ENCODE measurements around the gene EPHA7. TPM values are rescaled to one million over a fixed set of nuclear protein-coding genes. Genes with fewer than 3 reads are reported as not detected.

Gene EPHA7
- total RNA-seq, 1 experiment from 2014 or later: not detected

DNA sequence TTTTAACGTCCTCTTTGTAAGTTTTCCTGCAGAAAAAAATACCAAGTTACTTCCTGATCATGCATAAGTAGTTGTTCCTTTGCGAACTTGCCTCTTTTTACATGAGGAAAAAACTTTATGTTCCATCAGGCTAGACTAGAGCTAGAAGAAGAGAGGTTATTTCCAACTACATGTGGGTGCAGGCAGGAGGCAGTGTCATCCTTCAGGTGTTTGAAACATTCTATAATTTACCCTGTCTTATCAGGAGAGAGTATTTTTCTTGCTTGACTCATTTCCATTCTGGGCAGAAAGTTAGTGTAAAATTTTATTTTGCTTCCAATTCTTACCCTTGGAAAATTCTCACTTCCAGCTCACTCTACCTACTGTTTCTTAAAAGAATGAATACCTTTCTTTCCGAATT lies 28.5 kb upstream of the EPHA7 start:
- BruUV-seq (replicated peaks): no TSS peak

DNA sequence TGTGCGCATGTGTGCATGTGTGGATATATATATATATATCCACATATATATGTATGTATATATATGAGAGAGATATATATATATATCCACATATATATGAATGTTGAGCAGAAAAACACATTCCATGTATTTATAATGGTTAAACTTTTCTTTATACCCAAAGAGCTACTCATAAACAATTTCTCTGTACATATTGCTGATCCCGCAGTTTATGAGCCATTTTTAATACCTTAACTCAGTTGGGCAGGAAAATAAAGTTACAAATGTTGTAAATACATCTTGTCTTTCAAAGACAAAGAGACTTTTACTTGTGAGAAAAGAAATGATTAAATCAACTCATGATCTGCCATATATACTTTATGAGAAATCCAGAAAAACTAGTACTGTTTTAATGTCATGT lies 18.1 kb upstream of the EPHA7 start:
- intact Hi-C loops (cut with micrococcal nuclease): no loop called here
- no TSS peak for BruUV-seq (replicated peaks)
- ChIA-PET CTCF (no interaction called here), POLR2A (no interaction called here)
- Mint-ChIP-seq H3K4me1 (ENCODE audit: insufficient read depth, unreplicated experiment) (no peaks in the 10 kb centered on the region), H3K27me3 (ENCODE audit: insufficient read depth, unreplicated experiment) (peaks cover 33% of the 10 kb centered on the region), H3K27ac (ENCODE audit: low read depth, unreplicated experiment) (no peak overlapping the region), H3K9me3 (ENCODE audit: unreplicated experiment) (peaks cover 7% of the 10 kb centered on the region), H3K36me3 (ENCODE audit: insufficient read depth, unreplicated experiment) (no peaks in the 10 kb centered on the region), H3K4me3 (ENCODE audit: unreplicated experiment) (no peak overlapping the region)
- no peak for DNase-seq (ENCODE audit: unreplicated experiment)
- TF ChIP-seq, protein P1, sequence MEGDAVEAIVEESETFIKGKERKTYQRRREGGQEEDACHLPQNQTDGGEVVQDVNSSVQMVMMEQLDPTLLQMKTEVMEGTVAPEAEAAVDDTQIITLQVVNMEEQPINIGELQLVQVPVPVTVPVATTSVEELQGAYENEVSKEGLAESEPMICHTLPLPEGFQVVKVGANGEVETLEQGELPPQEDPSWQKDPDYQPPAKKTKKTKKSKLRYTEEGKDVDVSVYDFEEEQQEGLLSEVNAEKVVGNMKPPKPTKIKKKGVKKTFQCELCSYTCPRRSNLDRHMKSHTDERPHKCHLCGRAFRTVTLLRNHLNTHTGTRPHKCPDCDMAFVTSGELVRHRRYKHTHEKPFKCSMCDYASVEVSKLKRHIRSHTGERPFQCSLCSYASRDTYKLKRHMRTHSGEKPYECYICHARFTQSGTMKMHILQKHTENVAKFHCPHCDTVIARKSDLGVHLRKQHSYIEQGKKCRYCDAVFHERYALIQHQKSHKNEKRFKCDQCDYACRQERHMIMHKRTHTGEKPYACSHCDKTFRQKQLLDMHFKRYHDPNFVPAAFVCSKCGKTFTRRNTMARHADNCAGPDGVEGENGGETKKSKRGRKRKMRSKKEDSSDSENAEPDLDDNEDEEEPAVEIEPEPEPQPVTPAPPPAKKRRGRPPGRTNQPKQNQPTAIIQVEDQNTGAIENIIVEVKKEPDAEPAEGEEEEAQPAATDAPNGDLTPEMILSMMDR (IDR thresholded peaks at IDR 0.05; ENCODE audit: unreplicated experiment): no peak

More for the DNA sequence above, 28.5 kb upstream of the EPHA7 start:
- TF ChIP-seq, protein P1 (IDR thresholded peaks at IDR 0.05; ENCODE audit: unreplicated experiment): no peak
- intact Hi-C loops (cut with micrococcal nuclease): no loop called here
- ChIA-PET POLR2A (no interaction called here), CTCF (no interaction called here)
- no peak overlapping the region for H3K4me3 Mint-ChIP-seq (ENCODE audit: unreplicated experiment)
- DNase-seq (ENCODE audit: unreplicated experiment): no peak
- H3K27me3 Mint-ChIP-seq (ENCODE audit: insufficient read depth, unreplicated experiment): peaks cover 60% of the 10 kb centered on the region
- H3K4me1 Mint-ChIP-seq (ENCODE audit: insufficient read depth, unreplicated experiment): no peaks in the 10 kb centered on the region
- H3K9me3 Mint-ChIP-seq (ENCODE audit: unreplicated experiment): no peaks in the 10 kb centered on the region
- no peak overlapping the region for H3K27ac Mint-ChIP-seq (ENCODE audit: low read depth, unreplicated experiment)
- H3K36me3 Mint-ChIP-seq (ENCODE audit: insufficient read depth, unreplicated experiment): no peaks in the 10 kb centered on the region

DNA sequence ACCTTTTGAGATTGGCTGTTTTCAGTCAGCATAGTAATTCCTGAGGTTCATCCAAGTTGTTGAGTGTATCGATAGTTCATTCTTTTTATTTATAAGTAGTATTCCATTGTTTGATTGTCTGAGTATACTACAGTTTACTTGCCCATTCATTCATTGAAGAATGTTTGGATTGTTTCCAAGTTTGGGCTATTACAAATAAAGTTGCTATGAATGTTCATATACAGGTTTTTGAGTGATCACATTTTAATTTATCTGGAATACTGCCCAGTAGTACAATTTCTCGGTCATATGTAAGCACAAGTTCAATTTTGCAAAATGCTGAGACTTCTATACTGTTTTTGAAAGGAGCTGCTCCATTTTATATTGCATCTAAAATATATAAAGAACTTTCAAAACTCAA lies 14.2 kb upstream of the EPHA7 start:
- intact Hi-C loops (cut with micrococcal nuclease): no loop called here
- BruUV-seq (replicated peaks): no TSS peak
- no peak for DNase-seq (ENCODE audit: unreplicated experiment)
- ChIA-PET POLR2A (interaction anchor here (0.6 kb wide), 1 partner anchor 474 kb away, joined by 3 read pairs; no protein-coding TSS in a partner anchor), CTCF (no interaction called here)
- Mint-ChIP-seq H3K27me3 (ENCODE audit: insufficient read depth, unreplicated experiment) (peaks cover 47% of the 10 kb centered on the region), H3K27ac (ENCODE audit: low read depth, unreplicated experiment) (no peak overlapping the region), H3K4me3 (ENCODE audit: unreplicated experiment) (no peak overlapping the region), H3K36me3 (ENCODE audit: insufficient read depth, unreplicated experiment) (no peaks in the 10 kb centered on the region), H3K4me1 (ENCODE audit: insufficient read depth, unreplicated experiment) (no peaks in the 10 kb centered on the region), H3K9me3 (ENCODE audit: unreplicated experiment) (peaks cover 7% of the 10 kb centered on the region)
- TF ChIP-seq, protein P1 (IDR thresholded peaks at IDR 0.05; ENCODE audit: unreplicated experiment): no peak

DNA sequence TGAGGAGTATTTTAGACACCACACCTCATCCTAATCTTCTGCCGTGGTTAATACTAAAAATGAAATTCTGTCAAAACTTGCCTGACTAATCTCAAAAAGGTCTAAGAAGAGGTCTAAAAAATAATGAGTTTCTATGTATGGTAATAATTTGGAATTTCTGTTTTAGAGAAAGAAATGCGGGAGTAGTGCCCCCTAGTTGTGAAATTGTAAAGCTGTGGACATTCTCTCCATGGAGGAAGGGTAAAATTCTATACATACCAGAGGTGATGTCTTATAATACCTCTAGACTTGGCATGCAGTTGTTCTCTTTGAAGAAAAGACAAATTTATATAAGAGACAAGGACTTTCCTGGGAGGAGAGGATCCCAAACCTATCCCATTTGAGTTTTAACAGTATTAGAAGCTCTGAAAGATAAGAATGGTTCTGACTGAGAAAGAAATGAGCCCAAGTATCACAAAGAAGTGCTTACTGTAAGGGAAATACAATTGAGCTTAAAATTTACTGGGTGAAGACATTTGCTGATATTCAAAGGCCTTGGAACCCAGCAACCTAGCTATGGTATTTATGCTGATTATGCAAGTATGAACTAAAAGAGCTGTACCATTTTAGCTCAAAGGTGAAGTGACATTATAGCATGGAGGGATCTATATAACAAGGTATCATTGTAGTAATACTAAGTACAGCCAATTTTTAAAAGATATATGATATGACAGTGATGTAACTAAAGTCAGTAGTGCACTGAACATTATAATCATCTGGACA lies 5.1 kb upstream of the EPHA7 start:
- BruUV-seq (replicated peaks): no TSS peak
- ChIA-PET POLR2A (interaction anchor here (0.6 kb wide), 1 partner anchor 123 kb away, joined by 3 read pairs; no protein-coding TSS in a partner anchor), CTCF (interaction anchor here (0.6 to 1.1 kb wide), 10 partner anchors 20 to 1715 kb away, joined by 3 to 6 read pairs (median 3); no protein-coding TSS in a partner anchor)
- intact Hi-C loops (cut with micrococcal nuclease): loop anchor here (1.0 kb wide), 1 partner anchor 613 kb away; no protein-coding TSS in a partner anchor
- Mint-ChIP-seq H3K9me3 (ENCODE audit: unreplicated experiment) (no peaks in the 10 kb centered on the region), H3K4me3 (ENCODE audit: unreplicated experiment) (no peak overlapping the region), H3K36me3 (ENCODE audit: insufficient read depth, unreplicated experiment) (no peaks in the 10 kb centered on the region), H3K4me1 (ENCODE audit: insufficient read depth, unreplicated experiment) (no peaks in the 10 kb centered on the region), H3K27me3 (ENCODE audit: insufficient read depth, unreplicated experiment) (peaks cover 91% of the 10 kb centered on the region), H3K27ac (ENCODE audit: low read depth, unreplicated experiment) (no peak overlapping the region)
- peak; percentile 35 for DNase-seq (ENCODE audit: unreplicated experiment)
- TF ChIP-seq, protein P1 (IDR thresholded peaks at IDR 0.05; ENCODE audit: unreplicated experiment): peak; percentile 45
